DMS79 treated with DMSO at 0.1 percent for 48 hours (cell line): ENCODE measurements around the gene LRTM2.

Source experiments
- DNase-seq: peaks from one replicate; lab custom pipeline; 2025; lab: John Stamatoyannopoulos, UW

LRTM2 gene

GRCh38 chr12:1797991-1798640 lies 22.2 kb upstream of the LRTM2 start:
- no peak for DNase-seq

GRCh38 chr12:1798641-1799020 lies 21.7 kb upstream of the LRTM2 start:
- DNase-seq = no peak

- no peak for DNase-seq
These were observed 21.1 kb upstream of the LRTM2 start for GRCh38 chr12:1799051-1799881.

- no peak for DNase-seq
These were observed 20.4 kb upstream of the LRTM2 start for GRCh38 chr12:1799882-1800400.

- no peak for DNase-seq
These were observed 19.7 kb upstream of the LRTM2 start for GRCh38 chr12:1800401-1801302.

GRCh38 chr12:1801303-1801975 lies 18.9 kb upstream of the LRTM2 start:
- DNase-seq = no peak

- DNase-seq = no peak
These were observed 16.6 kb upstream of the LRTM2 start for GRCh38 chr12:1803736-1804135.

- DNase-seq = no peak
These were observed 15.6 kb upstream of the LRTM2 start for GRCh38 chr12:1804545-1805332.

GRCh38 chr12:1805441-1806081 lies 14.8 kb upstream of the LRTM2 start:
- no peak for DNase-seq

GRCh38 chr12:1806301-1807086 lies 13.9 kb upstream of the LRTM2 start:
- DNase-seq = peak; percentile 17

GRCh38 chr12:1807087-1807860 lies 13.1 kb upstream of the LRTM2 start:
- no peak for DNase-seq

GRCh38 chr12:1808036-1808797 lies 12.1 kb upstream of the LRTM2 start:
- DNase-seq = no peak

- no peak for DNase-seq
These were observed 11.4 kb upstream of the LRTM2 start for GRCh38 chr12:1808798-1809480.

- DNase-seq = no peak
These were observed 10.7 kb upstream of the LRTM2 start for GRCh38 chr12:1809591-1810190.

- DNase-seq = no peak
These were observed 10.0 kb upstream of the LRTM2 start for GRCh38 chr12:1810201-1810930.

- DNase-seq = no peak
These were observed 9.5 kb upstream of the LRTM2 start for GRCh38 chr12:1810931-1811280.
